Occipital lobe (tissue), 2 donors: Measurements from ENCODE around the gene CBX6. TPM values are rescaled to one million over a fixed set of nuclear protein-coding genes. Genes with fewer than 3 reads are reported as not detected.
"Not testable (repeated sequence)": the region's sequence is repeated elsewhere in the genome, so short reads cannot be mapped to it uniquely, and the experiment has no call there.

Source experiments
- DNase-seq: peaks from one replicate; lab custom pipeline; 2025; lab: John Stamatoyannopoulos, UW
- total RNA-seq: library from RNA; depleted of rRNA; stranded (reverse); fragments of >200 nt; gene quantifications from one replicate; pipeline ENCODE4 v1.2.3, GENCODE V29; 2014

CBX6 gene
- 33.8 TPM for total RNA-seq

- peak; percentile 86 for DNase-seq
These were observed at the start of gene CBX6 for GRCh38 chr22:38872172-38872830. Gene CBX6, minus strand, starts transcription at chr22:38872216. Its CDS starts 26 bp downstream, at chr22:38872190.

- DNase-seq: no peak
These were observed 49.8 kb upstream of the CBX6 start for GRCh38 chr22:38921806-38922205.

GRCh38 chr22:38921120-38921519 is 49.1 kb upstream of the CBX6 start:
- DNase-seq: no peak

GRCh38 chr22:38919631-38920190 is 47.7 kb upstream of the CBX6 start:
- no peak for DNase-seq

- no peak for DNase-seq
These were observed 39.4 kb upstream of the CBX6 start for GRCh38 chr22:38911434-38911833.

- no peak for DNase-seq
These were observed 35.8 kb upstream of the CBX6 start for GRCh38 chr22:38907767-38908166.

- no peak for DNase-seq
These were observed 34.0 kb upstream of the CBX6 start for GRCh38 chr22:38906052-38906451.

- DNase-seq: not testable (repeated sequence)
These were observed 32.1 kb upstream of the CBX6 start for GRCh38 chr22:38904052-38904617.

GRCh38 chr22:38901111-38901641 is 29.2 kb upstream of the CBX6 start:
- no peak for DNase-seq

GRCh38 chr22:38900677-38901076 is 28.7 kb upstream of the CBX6 start:
- DNase-seq: no peak

GRCh38 chr22:38891256-38891655 is 19.2 kb upstream of the CBX6 start:
- DNase-seq: no peak

GRCh38 chr22:38890377-38890776 is 18.4 kb upstream of the CBX6 start:
- no peak for DNase-seq

GRCh38 chr22:38886333-38886732 is 14.3 kb upstream of the CBX6 start:
- DNase-seq: no peak

- no peak for DNase-seq
These were observed 11.1 kb upstream of the CBX6 start for GRCh38 chr22:38882972-38883622.

- DNase-seq: no peak
These were observed 10.2 kb upstream of the CBX6 start for GRCh38 chr22:38881997-38882879.

- DNase-seq: no peak
These were observed 9.5 kb upstream of the CBX6 start for GRCh38 chr22:38881464-38881871.

GRCh38 chr22:38879961-38880360 is 7.9 kb upstream of the CBX6 start:
- DNase-seq: no peak

GRCh38 chr22:38879108-38879729 is 7.2 kb upstream of the CBX6 start:
- no peak for DNase-seq

- DNase-seq: no peak
These were observed 6.0 kb upstream of the CBX6 start for GRCh38 chr22:38878001-38878400.

GRCh38 chr22:38874529-38875222 is 2.7 kb upstream of the CBX6 start:
- DNase-seq: no peak
